Measurements from ENCODE around the gene SLC7A8. TPM values are rescaled to one million over a fixed set of nuclear protein-coding genes. Genes with fewer than 3 reads are reported as not detected.

Gene SLC7A8
- total RNA-seq, 1 experiment from 2014 or later, result 77.9 TPM

- Histone ChIP-seq H3K79me2 (ENCODE audit: insufficient read depth, low read length) (no peaks in the 10 kb centered on the region; the same call in 1 of the 2 replicates), H3K56ac (ENCODE audit: insufficient read length, low read depth, low read length) (no peak overlapping the region), H2BK12ac (ENCODE audit: insufficient read length, low read depth, low read length) (no peak overlapping the region), H3K4ac (ENCODE audit: low read depth, low read length) (no peak overlapping the region), H3K9me3 (ENCODE audit: control insufficient read depth, low read depth, low read length) (no peaks in the 10 kb centered on the region), H3T11ph (ENCODE audit: low read length) (no peak overlapping the region), H3K4me1 (ENCODE audit: insufficient read depth, low read length) (peaks cover 18% of the 10 kb centered on the region; the same call in 1 of the 2 replicates), H3K27ac (ENCODE audit: insufficient read length, low read depth, low read length) (no peak overlapping the region), H2BK5ac (ENCODE audit: insufficient read length, low read length) (no peak overlapping the region), H2BK20ac (ENCODE audit: low read depth, low read length, poor library complexity, severe bottlenecking) (no peak overlapping the region), H3K9ac (ENCODE audit: extremely low read depth, insufficient read length, low read length) (no peak overlapping the region), H3K4me2 (ENCODE audit: insufficient read depth, insufficient read length, low read length) (no peak overlapping the region), H4K91ac (ENCODE audit: insufficient read length, low read depth, low read length) (no peak overlapping the region), H2BK15ac (ENCODE audit: low read depth, low read length) (no peak overlapping the region), H4K5ac (ENCODE audit: insufficient read length, low read depth, low read length) (no peak overlapping the region), H3K23me2 (ENCODE audit: insufficient read length, low read depth, low read length, poor library complexity, severe bottlenecking) (peaks cover 4% of the 10 kb centered on the region), H4K8ac (replicated peaks; ENCODE audit: insufficient read length, low read depth, low read length) (no peak overlapping the region), H3K27me3 (ENCODE audit: insufficient read depth, low read length) (no peaks in the 10 kb centered on the region), H4K20me1 (ENCODE audit: control insufficient read depth, insufficient read depth, insufficient read length) (no peaks in the 10 kb centered on the region), H3K23ac (ENCODE audit: insufficient read length, low read depth, low read length) (no peak overlapping the region), H2AFZ (ENCODE audit: low read length) (no peak overlapping the region), H2AK5ac (ENCODE audit: insufficient read length, low read length) (no peak overlapping the region), H3K14ac (ENCODE audit: insufficient read depth, low read length) (no peak overlapping the region), H3K18ac (ENCODE audit: insufficient read length, low read depth, low read length) (no peak overlapping the region), H3K79me1 (ENCODE audit: insufficient read depth, low read depth, low read length, poor library complexity, severe bottlenecking) (no peaks in the 10 kb centered on the region), H2BK120ac (ENCODE audit: low read depth, low read length, poor library complexity, severe bottlenecking) (no peak overlapping the region)
- no CpG with 5 or more reads among the region's 2 CpGs for WGBS (ENCODE audit: extremely low coverage, insufficient read length, low lambda C conversion rate)
- H3K4me3 Mint-ChIP-seq, result no peak overlapping the region
- H3K27me3 Mint-ChIP-seq (ENCODE audit: low read depth), result no peaks in the 10 kb centered on the region
- H3K27ac Mint-ChIP-seq, result no peak overlapping the region
- TF ChIP-seq, protein P1, sequence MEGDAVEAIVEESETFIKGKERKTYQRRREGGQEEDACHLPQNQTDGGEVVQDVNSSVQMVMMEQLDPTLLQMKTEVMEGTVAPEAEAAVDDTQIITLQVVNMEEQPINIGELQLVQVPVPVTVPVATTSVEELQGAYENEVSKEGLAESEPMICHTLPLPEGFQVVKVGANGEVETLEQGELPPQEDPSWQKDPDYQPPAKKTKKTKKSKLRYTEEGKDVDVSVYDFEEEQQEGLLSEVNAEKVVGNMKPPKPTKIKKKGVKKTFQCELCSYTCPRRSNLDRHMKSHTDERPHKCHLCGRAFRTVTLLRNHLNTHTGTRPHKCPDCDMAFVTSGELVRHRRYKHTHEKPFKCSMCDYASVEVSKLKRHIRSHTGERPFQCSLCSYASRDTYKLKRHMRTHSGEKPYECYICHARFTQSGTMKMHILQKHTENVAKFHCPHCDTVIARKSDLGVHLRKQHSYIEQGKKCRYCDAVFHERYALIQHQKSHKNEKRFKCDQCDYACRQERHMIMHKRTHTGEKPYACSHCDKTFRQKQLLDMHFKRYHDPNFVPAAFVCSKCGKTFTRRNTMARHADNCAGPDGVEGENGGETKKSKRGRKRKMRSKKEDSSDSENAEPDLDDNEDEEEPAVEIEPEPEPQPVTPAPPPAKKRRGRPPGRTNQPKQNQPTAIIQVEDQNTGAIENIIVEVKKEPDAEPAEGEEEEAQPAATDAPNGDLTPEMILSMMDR (conservative IDR thresholded peaks at IDR 0.05), result no peak
- DNase-seq, result no peak
- H3K9me3 Mint-ChIP-seq, result no peaks in the 10 kb centered on the region
- peaks cover 38 to 50% (median 46%) of the 10 kb centered on the region in 3 experiments for H3K36me3 Mint-ChIP-seq (ENCODE audit: insufficient read depth in 1 of 3, low read depth in 3 of 3)
- peaks cover 36 to 39% of the 10 kb centered on the region in 2 experiments for H3K4me1 Mint-ChIP-seq
Measured at GRCh38 chr14:23164250-23164649, 19.2 kb downstream of the SLC7A8 start.

All from H9 (cell line).